Gastroesophageal sphincter (tissue), 4 donors: ENCODE results near the gene GREM1. TPM values are rescaled to one million over a fixed set of nuclear protein-coding genes. Genes with fewer than 3 reads are reported as not detected.

Source experiments
- ATAC-seq: fragments of 150-250 bp; one replicate; pipeline ENCODE4 v1.9.1; 2016; ENCODE audit warnings: mild to moderate bottlenecking, moderate library complexity
- H3K27ac ChIP-seq, 4 donors: fragments of 200-600 bp; sonication (generic) in 3 of 4; 1 replicate in 3 of 4; 2 replicates in 1 of 4; pipeline ENCODE4 v1.5.1; 2016 to 2019
- H3K27me3 ChIP-seq: fragments of 200-600 bp; sonication (generic); one replicate; pipeline ENCODE4 v1.5.1; 2019
- H3K36me3 ChIP-seq, 2 donors: fragments of 200-600 bp; sonication (generic); one replicate each; pipeline ENCODE4 v1.5.1; 2019; ENCODE audit warnings: control low read depth in 1 of 2
- H3K4me1 ChIP-seq, 3 donors: fragments of 200-600 bp; sonication (generic); 1 replicate in 2 of 3; 2 replicates in 1 of 3; pipeline ENCODE4 v1.5.1; 2016 to 2019; ENCODE audit warnings: control low read depth in 2 of 3
- H3K4me3 ChIP-seq, 2 donors: fragments of 200-600 bp; sonication (generic); one replicate each; pipeline ENCODE4 v1.5.1; 2019; ENCODE audit warnings: mild to moderate bottlenecking in 1 of 2, moderate library complexity in 1 of 2
- H3K9me3 ChIP-seq, 3 donors: fragments of 200-600 bp; sonication (generic); one replicate each; pipeline ENCODE4 v1.5.1; 2017 to 2019; ENCODE audit warnings: control low read depth in 2 of 3
- EP300 ChIP-seq: sonication (generic); formaldehyde crosslinking; IDR thresholded peaks from one replicate; pipeline ENCODE4 v1.6.1; 2017; ENCODE audit warnings: antibody characterized with exemption, mild to moderate bottlenecking
- POLR2A ChIP-seq, 2 donors: fragments of 450-650 bp; IDR thresholded peaks; one replicate each; pipeline ENCODE4 v1.6.1; 2017; ENCODE audit warnings: antibody characterized with exemption in 2 of 2, mild to moderate bottlenecking in 2 of 2, moderate library complexity in 1 of 2
- POLR2AphosphoS5 ChIP-seq: sonication (generic); formaldehyde crosslinking; IDR thresholded peaks from one replicate; pipeline ENCODE4 v1.6.1; 2017; ENCODE audit warnings: antibody characterized with exemption
- WGBS, 2 donors: methylation state at CpG; one replicate each; pipeline ENCODE4 v1.1.5; 2018; ENCODE audit warnings: low coverage in 1 of 2; 5-methylcytosine and 5-hydroxymethylcytosine counted together
- total RNA-seq, 4 donors: library from RNA; depleted of rRNA; stranded (reverse); fragments of >200 nt; gene quantifications; one replicate each; pipeline ENCODE4 v1.1.0, GENCODE V29; 2016
- TF ChIP-seq, protein P1 (sequence below), 4 experiments: fragments of 200-600 bp in 2 of 4; fragments of 450-650 bp in 2 of 4; sonication (generic) in 1 of 4; IDR thresholded peaks; one replicate each; pipeline ENCODE4 v1.5.1; 2017 to 2019; ENCODE audit warnings: antibody characterized with exemption in 4 of 4, mild to moderate bottlenecking in 2 of 4, moderate library complexity in 2 of 4

The GREM1 gene
- total RNA-seq, 4 donors from 2014 or later = 55.5 to 365 (median 133) TPM

DNA sequence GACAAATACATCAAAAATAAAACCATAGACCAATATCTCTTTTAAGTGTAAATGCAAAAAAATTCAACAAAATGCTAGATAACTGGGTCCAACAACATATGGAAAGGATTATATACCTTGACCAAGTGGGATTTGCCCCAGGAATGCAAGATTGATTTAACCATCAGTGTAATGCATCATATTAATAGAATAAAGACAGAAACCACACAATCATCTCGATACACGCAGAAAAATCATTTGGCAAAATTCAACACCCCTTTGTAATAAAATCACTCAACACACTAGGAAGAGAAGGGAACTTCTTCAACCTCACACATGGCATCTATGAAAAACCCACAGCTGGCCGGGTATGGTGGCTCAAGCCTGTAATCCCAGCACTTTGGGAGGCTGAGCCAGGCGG lies 19.5 kb downstream of the GREM1 start:
- H3K4me1 ChIP-seq = no peaks in the 10 kb centered on the region
- H3K27ac ChIP-seq = no peak overlapping the region
- WGBS, 2 donors = 80 to 88% methylated on average over 4 of the region's 4 CpGs
- ATAC-seq = no peak
- H3K27me3 ChIP-seq = no peaks in the 10 kb centered on the region
- no peak overlapping the region for H3K4me3 ChIP-seq
- H3K9me3 ChIP-seq = peaks cover 0 to 22% (median 0%) of the 10 kb centered on the region in 3 donors
- no peaks in the 10 kb centered on the region for H3K36me3 ChIP-seq
- TF ChIP-seq EP300 (no peak), POLR2A (IDR thresholded peaks at IDR 0.05) (no peak), POLR2AphosphoS5 (no peak)
- TF ChIP-seq, protein P1, sequence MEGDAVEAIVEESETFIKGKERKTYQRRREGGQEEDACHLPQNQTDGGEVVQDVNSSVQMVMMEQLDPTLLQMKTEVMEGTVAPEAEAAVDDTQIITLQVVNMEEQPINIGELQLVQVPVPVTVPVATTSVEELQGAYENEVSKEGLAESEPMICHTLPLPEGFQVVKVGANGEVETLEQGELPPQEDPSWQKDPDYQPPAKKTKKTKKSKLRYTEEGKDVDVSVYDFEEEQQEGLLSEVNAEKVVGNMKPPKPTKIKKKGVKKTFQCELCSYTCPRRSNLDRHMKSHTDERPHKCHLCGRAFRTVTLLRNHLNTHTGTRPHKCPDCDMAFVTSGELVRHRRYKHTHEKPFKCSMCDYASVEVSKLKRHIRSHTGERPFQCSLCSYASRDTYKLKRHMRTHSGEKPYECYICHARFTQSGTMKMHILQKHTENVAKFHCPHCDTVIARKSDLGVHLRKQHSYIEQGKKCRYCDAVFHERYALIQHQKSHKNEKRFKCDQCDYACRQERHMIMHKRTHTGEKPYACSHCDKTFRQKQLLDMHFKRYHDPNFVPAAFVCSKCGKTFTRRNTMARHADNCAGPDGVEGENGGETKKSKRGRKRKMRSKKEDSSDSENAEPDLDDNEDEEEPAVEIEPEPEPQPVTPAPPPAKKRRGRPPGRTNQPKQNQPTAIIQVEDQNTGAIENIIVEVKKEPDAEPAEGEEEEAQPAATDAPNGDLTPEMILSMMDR (IDR thresholded peaks at IDR 0.05) = no peak

DNA sequence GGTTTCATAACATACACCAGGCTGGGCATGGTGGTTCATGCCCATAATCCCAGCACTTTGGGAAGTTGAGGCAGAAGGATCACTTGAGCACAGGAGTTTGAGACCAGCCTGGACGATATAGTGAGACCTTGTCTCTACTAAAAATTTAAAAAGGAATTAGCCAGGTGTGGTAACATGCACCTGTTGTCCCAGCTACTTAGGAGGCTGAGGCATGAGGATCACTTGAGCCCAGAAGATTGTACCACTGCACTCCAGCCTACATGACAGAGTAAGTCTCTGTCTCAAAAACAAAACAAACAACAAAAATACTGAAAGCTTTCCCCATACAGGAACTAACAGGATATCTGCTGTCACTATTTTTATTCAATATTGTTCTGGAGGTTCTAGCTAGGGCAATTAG lies 20.9 kb downstream of the GREM1 start:
- TF ChIP-seq, protein P1 (IDR thresholded peaks at IDR 0.05) = no peak
- TF ChIP-seq EP300 = no peak
- peak; percentile 20 for TF ChIP-seq POLR2AphosphoS5
- Histone ChIP-seq H3K4me1 (no peaks in the 10 kb centered on the region), H3K4me3 (no peak overlapping the region), H3K36me3 (no peaks in the 10 kb centered on the region), H3K9me3 (peaks cover 0 to 30% (median 0%) of the 10 kb centered on the region in 3 donors), H3K27me3 (no peaks in the 10 kb centered on the region), H3K27ac (no peak overlapping the region)
- 87% methylated on average over 1 of the region's 1 CpG; no CpG with 5 or more reads in 1 of the 2 donors for WGBS, 2 donors
- ATAC-seq = no peak

DNA sequence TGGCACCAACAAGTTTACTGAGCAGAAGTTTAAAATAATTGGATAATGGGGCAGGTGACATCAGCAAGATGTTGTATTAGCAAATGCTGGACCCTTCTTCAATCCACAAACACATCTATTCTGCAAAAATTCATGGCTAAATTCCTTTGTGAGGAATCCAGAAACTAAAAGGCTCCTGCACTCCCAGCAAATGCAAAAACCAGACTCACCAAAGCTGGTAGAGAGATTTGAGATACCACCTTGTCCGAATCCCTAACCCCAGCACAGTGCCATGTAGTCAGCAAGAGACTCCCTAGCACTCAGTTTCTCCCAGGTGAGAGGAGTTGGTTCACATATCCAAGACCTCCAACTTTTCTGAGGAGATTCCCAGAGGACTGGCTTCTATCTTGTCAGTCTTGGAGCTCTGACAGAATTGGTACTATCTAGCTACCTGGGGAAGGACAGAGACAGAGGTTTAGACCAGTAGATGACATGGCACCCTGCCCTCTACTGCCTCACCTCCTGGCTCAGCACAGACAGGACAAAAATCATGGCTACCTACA lies 21.8 kb downstream of the GREM1 start:
- peaks cover 0 to 30% (median 0%) of the 10 kb centered on the region in 3 donors for H3K9me3 ChIP-seq
- no peak for ATAC-seq
- WGBS, 2 donors = 40 to 100% methylated on average over 1 of the region's 1 CpG
- H3K36me3 ChIP-seq = no peaks in the 10 kb centered on the region
- H3K27me3 ChIP-seq = no peaks in the 10 kb centered on the region
- no peak overlapping the region for H3K27ac ChIP-seq
- H3K4me3 ChIP-seq = no peak overlapping the region
- TF ChIP-seq EP300 = no peak
- TF ChIP-seq POLR2AphosphoS5 = no peak
- TF ChIP-seq POLR2A (IDR thresholded peaks at IDR 0.05) = no peak
- TF ChIP-seq, protein P1 (IDR thresholded peaks at IDR 0.05) = no peak
- no peaks in the 10 kb centered on the region for H3K4me1 ChIP-seq

DNA sequence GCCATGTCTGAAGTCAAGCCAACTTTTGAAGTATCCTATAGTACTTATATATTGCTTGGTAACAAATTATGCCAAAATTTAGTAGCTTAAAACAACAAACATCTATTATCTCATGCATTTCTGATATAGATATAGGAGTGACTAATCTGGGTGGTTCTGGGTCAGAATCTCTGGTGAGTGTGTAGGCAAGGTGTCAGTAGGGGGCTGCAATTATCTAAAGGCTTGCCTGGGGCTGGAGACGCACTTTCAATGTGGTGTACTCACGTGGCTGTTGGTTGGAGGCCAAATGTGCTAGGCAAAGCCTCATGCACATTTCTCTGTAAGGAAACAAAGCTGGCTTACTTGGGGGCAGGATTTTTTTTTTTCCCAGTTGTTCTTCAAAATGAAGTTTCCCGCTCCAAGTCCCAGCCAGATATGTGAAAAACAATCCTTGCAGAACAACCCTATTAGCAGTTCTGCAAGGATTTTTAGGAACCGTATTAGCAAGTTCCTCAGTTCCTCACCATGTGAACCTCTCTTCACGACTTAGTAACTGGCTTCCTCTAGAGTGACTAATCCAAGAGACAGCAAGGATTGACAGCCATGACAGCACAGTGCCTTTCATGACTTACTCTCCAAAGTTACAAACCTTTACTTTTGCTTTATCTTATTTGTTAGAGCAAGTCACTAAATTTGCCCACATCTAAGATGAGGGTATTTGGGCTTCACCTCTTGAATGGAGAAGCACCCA lies 25.8 kb downstream of the GREM1 start:
- Histone ChIP-seq H3K36me3 (no peaks in the 10 kb centered on the region), H3K4me1 (no peaks in the 10 kb centered on the region), H3K27me3 (no peaks in the 10 kb centered on the region), H3K4me3 (no peak overlapping the region), H3K27ac (no peak overlapping the region), H3K9me3 (peaks cover 0 to 30% (median 0%) of the 10 kb centered on the region in 3 donors)
- WGBS, 2 donors = 74 to 80% methylated on average over 2 to 3 of the region's 5 CpGs
- no peak for ATAC-seq
- TF ChIP-seq POLR2A (IDR thresholded peaks at IDR 0.05) (no peak), EP300 (no peak), POLR2AphosphoS5 (no peak)
- TF ChIP-seq, protein P1 (IDR thresholded peaks at IDR 0.05) = no peak
